GM21447 (cell line): ENCODE measurements around the gene ADAMTS20.
"Not testable (repeated sequence)": the region's sequence is repeated elsewhere in the genome, so short reads cannot be mapped to it uniquely, and the experiment has no call there.

Experiments
- ATAC-seq: cut with Tn5 transposase; IDR thresholded peaks from one replicate; pipeline ENCODE4 v1.9.1; 2021; ENCODE audit not compliant: unreplicated experiment

ADAMTS20 gene, protein sequence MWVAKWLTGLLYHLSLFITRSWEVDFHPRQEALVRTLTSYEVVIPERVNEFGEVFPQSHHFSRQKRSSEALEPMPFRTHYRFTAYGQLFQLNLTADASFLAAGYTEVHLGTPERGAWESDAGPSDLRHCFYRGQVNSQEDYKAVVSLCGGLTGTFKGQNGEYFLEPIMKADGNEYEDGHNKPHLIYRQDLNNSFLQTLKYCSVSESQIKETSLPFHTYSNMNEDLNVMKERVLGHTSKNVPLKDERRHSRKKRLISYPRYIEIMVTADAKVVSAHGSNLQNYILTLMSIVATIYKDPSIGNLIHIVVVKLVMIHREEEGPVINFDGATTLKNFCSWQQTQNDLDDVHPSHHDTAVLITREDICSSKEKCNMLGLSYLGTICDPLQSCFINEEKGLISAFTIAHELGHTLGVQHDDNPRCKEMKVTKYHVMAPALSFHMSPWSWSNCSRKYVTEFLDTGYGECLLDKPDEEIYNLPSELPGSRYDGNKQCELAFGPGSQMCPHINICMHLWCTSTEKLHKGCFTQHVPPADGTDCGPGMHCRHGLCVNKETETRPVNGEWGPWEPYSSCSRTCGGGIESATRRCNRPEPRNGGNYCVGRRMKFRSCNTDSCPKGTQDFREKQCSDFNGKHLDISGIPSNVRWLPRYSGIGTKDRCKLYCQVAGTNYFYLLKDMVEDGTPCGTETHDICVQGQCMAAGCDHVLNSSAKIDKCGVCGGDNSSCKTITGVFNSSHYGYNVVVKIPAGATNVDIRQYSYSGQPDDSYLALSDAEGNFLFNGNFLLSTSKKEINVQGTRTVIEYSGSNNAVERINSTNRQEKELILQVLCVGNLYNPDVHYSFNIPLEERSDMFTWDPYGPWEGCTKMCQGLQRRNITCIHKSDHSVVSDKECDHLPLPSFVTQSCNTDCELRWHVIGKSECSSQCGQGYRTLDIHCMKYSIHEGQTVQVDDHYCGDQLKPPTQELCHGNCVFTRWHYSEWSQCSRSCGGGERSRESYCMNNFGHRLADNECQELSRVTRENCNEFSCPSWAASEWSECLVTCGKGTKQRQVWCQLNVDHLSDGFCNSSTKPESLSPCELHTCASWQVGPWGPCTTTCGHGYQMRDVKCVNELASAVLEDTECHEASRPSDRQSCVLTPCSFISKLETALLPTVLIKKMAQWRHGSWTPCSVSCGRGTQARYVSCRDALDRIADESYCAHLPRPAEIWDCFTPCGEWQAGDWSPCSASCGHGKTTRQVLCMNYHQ (N-terminal part only)

DNA sequence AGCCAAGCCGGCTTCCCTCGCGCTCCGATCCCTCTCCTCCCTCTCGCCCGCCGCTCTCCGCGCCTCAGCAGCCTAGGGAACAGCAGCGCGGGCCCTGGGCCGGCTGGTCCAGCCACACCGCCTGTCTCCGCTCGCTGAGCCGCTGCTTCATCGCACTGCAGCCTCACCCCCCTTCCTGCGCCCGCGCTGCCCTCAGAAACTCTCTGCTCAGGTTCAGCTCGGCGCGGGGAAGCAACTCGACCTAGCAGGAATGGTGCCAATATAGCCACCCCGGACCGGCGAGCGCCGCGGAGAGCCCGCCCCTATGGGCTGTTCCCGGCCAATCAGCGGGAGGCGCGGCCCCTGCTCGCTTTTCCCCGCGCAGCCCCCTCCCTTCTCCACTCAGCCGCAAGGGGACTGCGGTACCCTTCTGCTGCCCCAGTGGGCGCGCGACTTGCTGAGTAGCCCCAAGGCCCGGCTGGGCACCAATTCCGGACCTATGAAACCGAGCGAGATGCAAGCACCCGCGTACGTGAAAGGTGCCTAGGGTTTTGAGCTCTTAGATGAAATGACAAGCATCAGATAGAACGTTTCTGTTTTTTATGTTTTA, at the start of gene ADAMTS20:
Gene ADAMTS20 (minus strand): TSS at position 233 of the 589 bp plus-strand sequence. CDS start 282 bp downstream, outside the sequence.
- no peak for ATAC-seq

DNA sequence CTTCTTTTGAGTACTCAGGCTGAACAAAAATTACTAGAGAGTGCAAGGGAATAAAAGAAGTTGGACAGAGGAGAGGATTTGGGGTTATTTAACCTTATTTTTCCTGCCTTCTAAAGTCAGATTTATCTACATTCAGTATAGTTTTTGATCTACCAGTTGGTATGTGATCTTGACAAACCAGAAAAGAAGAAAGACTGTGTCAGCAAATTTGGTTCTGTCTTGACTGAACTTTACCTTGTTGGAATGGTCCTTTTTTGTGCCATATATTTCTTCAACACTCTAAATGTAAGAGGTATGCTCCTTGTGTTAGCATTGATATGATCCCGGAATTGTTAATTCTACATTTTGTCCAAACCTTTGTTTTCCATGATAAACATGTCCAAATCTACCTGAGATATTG, 47.7 kb upstream of the ADAMTS20 start:
- ATAC-seq: no peak

DNA sequence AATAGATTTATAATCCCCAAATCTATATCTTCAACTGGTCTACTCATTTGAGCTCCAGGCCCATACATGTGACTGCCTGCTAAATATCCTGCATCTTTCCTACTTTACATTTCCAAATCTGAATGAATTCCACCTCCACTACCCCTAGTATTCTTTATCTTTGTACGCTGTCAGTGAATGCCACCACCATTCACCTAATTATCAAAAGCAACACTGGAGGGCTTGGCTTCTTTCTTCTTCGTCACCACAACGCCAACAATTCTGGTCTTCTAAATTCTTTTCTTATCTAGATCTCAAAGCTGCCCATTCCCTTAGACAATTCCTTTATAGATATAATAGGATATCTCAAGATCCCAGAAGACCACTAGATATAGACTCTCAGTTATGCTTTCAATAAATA, 47.1 kb upstream of the ADAMTS20 start:
- ATAC-seq: no peak

DNA sequence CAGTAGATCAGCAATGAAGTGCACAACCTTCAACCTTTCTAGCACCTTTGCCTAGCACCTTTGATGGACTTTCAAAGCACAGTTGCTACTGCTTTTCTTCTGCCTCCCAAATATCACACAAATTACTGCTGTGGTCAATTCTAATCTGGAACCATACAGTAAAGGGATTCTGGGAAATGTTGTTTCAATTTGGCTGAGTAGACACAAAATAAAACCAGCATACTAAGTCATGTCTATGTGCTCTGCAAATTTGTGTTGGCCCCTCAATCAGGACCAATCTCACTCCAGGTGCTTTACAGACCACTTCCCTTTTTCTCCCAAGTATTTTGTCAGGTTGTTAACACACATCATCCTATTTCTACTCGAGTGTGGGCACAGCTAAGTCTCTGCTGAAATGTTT, 38.3 kb upstream of the ADAMTS20 start:
- no peak for ATAC-seq

GRCh38 chr12:43586646-43587245, 34.7 kb upstream of the ADAMTS20 start:
- ATAC-seq: no peak

DNA sequence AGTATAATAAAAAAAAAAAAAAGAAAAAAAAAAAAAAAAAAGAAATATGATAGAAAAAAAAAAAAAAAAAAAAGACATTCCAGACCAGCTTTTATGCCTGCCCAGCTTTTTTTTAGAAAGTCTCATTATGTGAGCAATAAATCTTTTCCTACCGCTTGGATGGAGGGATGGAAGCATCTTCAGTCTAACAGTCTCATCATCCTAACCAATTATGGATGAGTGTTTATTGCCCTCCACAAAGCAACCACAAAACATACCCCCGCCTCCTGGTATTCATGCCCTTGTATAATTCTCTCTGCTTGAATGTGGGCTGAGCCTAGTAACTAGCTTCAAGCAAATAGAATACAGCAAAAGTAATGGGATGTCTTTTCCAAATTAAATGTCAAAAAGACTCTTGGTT, 33.7 kb upstream of the ADAMTS20 start:
- ATAC-seq: no peak

DNA sequence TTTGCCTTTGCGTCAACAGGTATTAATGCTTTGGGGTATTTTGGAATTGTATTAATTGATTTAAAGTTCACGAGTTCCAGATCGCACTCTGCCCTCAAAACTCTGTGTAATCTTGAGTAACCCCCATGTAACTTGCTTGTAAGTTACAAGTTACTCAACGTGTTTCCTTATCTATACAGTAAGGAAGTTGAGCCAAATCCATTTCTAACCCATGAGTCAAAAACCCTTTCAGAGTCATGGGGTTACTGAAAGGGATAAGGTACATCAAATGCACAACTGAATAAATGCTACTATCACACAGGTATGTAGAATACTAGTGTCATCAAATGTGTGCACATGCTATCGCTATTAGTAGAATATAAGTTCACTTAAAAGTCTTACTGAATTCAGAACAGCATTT, 28.6 kb upstream of the ADAMTS20 start:
- ATAC-seq: no peak

DNA sequence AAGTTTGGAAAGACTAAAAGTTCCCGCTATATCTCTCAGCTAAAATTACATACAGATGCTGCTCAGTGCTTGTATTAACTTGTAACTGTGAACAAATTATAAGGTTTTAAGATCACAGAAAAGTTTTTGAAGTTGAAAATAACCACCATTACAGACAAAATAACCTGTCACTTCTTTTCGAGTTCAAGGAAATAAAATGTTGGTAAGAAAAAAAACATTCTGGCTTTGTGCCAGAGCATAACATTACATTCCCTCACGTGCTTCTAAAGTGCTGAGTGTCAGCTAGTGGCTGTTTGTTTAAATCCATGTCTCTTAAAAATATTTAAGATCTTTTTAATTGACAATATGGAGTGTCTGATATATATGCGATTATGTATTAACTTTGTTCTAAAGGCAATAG, 27.2 kb upstream of the ADAMTS20 start:
- ATAC-seq: no peak

- no peak for ATAC-seq
These were observed 26.8 kb upstream of the ADAMTS20 start for GRCh38 chr12:43578782-43579181.

DNA sequence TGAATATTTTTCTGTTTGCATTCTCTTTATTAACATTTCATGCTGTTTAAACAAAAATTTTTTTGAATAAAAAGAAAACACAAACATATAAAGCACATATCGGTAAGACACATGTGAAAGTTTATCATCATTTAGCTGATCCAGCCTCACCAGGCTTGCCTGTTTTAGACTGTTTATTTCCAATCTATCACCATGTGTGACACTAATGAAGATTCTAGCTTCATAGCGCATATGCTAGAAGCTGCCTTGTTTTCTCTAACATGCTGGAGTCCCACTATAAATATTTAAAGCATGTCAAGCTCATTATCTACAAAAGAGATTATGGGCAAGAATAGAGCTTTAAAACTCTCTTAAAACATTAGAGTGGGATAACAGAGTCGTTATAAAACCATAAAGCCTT, 25.4 kb upstream of the ADAMTS20 start:
- ATAC-seq: no peak

DNA sequence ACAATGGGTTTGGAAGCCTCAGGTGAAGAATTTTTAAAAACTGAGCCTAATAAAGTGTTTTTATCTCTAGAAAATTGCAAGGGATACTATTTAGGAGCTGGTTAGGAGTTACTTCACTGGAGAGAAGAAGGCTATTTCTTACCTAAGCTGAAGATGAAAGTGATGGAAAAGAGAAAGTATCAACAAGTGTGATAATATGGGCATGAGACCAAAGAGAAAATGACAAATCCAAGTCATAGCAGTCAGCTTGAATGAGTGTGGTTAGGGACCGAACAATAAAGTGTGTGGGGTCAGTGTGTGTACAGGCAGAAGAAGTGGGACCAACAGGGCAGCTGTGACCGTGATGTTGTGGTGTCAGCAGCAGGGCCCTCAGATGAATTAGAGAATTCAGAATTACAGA, 24.2 kb upstream of the ADAMTS20 start:
- no peak for ATAC-seq

GRCh38 chr12:43571885-43572284, 19.9 kb upstream of the ADAMTS20 start:
- ATAC-seq: no peak

GRCh38 chr12:43556057-43556456, 4.1 kb upstream of the ADAMTS20 start:
- ATAC-seq: no peak

GRCh38 chr12:43551279-43551970, 578 bp downstream of the ADAMTS20 start:
- ATAC-seq: no peak

- no peak for ATAC-seq
These were observed 1.2 kb downstream of the ADAMTS20 start for GRCh38 chr12:43550831-43551271.

DNA sequence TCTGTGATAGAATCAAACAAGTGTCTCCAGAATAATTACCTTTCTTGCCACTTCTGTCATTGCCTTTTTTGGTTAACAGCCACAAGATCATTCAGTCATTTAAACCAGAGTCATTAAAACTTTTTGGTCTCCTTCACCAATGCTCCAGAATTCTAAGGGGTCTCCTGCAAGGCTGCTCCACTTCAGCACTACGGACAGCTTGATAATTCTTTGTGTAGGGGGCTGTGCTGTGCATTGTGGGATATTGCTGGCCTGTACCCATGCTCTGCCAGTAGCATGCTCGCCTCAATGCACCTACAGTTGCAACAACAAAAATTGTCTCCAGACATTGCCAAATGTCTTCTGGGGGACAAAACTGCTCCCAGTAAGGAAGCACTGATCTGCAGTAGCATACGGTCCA, 7.3 kb downstream of the ADAMTS20 start:
- ATAC-seq: no peak

GRCh38 chr12:43540470-43540869, 11.5 kb downstream of the ADAMTS20 start:
- no peak for ATAC-seq

DNA sequence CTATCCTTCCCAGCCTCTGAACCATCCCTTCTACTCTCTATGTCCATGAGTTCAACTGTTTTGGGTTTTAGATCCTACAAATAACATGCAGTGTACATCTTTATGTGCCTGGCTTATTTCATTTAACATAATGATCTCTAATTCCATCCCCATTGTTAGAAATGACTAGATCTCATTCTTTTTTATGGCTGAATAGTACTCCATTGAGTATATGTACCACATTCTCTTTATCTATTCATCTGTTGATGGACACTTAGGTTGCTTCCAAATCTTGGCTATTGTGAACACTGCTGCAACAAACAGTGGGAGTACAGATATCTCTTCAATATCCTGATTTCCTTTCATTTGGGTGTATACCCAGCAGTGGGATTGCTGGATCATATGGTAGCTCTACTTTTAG, 14.3 kb downstream of the ADAMTS20 start:
- not testable (repeated sequence) for ATAC-seq

GRCh38 chr12:43516045-43516444, 36.0 kb downstream of the ADAMTS20 start:
- no peak for ATAC-seq

DNA sequence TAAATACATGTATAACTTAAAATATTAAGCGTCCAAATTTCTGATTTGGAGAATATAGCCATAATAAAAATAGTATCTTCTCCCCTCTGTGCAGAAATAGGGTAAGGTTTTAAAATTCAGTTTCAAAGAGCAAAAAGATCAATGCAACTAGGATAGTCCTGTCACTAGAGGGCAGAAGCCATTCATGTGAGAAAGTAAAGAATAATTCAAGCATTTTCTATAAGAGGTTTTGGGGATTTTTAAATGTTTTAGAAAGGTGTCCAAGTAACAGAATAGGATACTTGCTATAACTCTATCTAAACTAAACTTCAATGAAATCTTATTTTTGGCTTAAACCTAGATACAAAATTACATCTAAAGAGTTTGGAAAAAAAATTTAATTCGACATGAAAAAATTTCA, 50.3 kb downstream of the ADAMTS20 start:
- no peak for ATAC-seq
